ENCODE results near the gene PACSIN2.

DNA sequence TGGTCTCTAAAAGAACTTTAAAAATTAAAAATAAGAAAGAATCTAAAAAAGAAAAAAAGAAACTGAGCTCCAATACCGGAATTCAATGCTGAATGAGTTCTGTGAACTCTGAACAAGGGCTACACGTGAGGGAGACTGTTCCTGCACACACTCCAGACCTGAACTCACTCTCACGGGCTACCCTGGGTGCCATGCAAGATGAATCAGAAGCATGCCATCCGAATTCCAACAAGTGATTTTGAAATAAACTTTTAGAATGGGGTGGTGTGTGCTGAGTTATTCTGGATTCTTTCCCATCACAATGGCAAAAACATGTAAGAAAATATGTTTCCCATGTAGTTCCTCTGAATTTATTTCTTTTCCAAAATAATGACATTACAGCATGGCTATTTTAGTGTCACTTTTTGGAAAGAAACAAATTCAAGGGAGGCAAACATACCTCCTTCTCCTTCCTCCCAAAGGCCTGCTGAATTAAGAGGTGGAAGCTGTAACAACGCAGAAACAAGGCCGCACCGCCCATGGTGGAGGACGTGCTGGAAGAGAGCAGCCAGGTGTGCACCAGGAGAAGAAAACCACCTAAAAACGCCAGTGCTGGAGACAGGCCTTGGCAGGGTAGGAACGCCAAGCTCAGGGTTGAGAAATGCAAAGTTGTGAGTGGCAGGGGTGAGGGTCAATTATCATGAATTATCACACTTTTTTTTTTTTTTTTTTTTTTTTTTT is 94.7 kb downstream of the PACSIN2 start:
- no peak for TF ChIP-seq CTCF (IDR thresholded peaks at IDR 0.05)
- TF ChIP-seq EP300 (IDR thresholded peaks at IDR 0.05): peak in 1 of 4 donors; percentile 36
- no peak for TF ChIP-seq POLR2A (IDR thresholded peaks at IDR 0.05)
- TF ChIP-seq POLR2AphosphoS5 (IDR thresholded peaks at IDR 0.05): no peak
